ENCODE data around the gene CTSW.
"Not testable (repeated sequence)": the region's sequence is repeated elsewhere in the genome, so short reads cannot be mapped to it uniquely, and the experiment has no call there.

Gene CTSW

GRCh38 chr11:65879617-65880016 is at the start of gene CTSW:
Gene CTSW (plus strand): TSS chr11:65879837. CDS start chr11:65879855, 18 bp downstream.
- DNase-seq, result no peak

- not testable (repeated sequence) for DNase-seq
These were observed 47.4 kb upstream of the CTSW start for GRCh38 chr11:65832231-65832630.

- peak; percentile 95 for DNase-seq
These were observed 46.2 kb upstream of the CTSW start, which contains the start of gene SNX32 for GRCh38 chr11:65833297-65834030. Gene SNX32 (plus strand): TSS chr11:65833963. CDS start chr11:65834066, 103 bp downstream.

GRCh38 chr11:65834202-65834601 is 45.4 kb upstream of the CTSW start:
- DNase-seq, result no peak

- no peak for DNase-seq
These were observed 37.5 kb upstream of the CTSW start for GRCh38 chr11:65842144-65842543.

- no peak for DNase-seq
These were observed 35.8 kb upstream of the CTSW start for GRCh38 chr11:65843811-65844210.

GRCh38 chr11:65844231-65844872 is 35.3 kb upstream of the CTSW start:
- no peak for DNase-seq

- DNase-seq, result no peak
These were observed 31.9 kb upstream of the CTSW start for GRCh38 chr11:65847746-65848145.

- not testable (repeated sequence) for DNase-seq
These were observed 30.9 kb upstream of the CTSW start for GRCh38 chr11:65848693-65849092.

- DNase-seq, result no peak
These were observed 30.3 kb upstream of the CTSW start for GRCh38 chr11:65849366-65849765.

GRCh38 chr11:65849771-65850216 is 29.8 kb upstream of the CTSW start:
- no peak for DNase-seq

GRCh38 chr11:65850217-65851082 is 29.2 kb upstream of the CTSW start:
- no peak for DNase-seq

GRCh38 chr11:65851083-65851579 is 28.5 kb upstream of the CTSW start:
- DNase-seq, result no peak

GRCh38 chr11:65851811-65852507 is 27.7 kb upstream of the CTSW start:
- DNase-seq, result no peak

GRCh38 chr11:65852508-65853245 is 27.0 kb upstream of the CTSW start:
- no peak for DNase-seq

GRCh38 chr11:65853246-65853979 is 26.2 kb upstream of the CTSW start:
- DNase-seq, result no peak

GRCh38 chr11:65854161-65854592 is 25.5 kb upstream of the CTSW start:
- DNase-seq, result no peak

GRCh38 chr11:65854852-65855837 is 24.5 kb upstream of the CTSW start:
- no peak for DNase-seq

- DNase-seq, result no peak
These were observed 23.7 kb upstream of the CTSW start for GRCh38 chr11:65855927-65856363.

All from midbrain (tissue), 1 donor.